ENCODE measurements around the gene KLHDC7B. TPM values are rescaled to one million over a fixed set of nuclear protein-coding genes. Genes with fewer than 3 reads are reported as not detected.

The KLHDC7B gene
- total RNA-seq, 2 experiments from 2014 or later, result 0.25 to 0.46 TPM

DNA sequence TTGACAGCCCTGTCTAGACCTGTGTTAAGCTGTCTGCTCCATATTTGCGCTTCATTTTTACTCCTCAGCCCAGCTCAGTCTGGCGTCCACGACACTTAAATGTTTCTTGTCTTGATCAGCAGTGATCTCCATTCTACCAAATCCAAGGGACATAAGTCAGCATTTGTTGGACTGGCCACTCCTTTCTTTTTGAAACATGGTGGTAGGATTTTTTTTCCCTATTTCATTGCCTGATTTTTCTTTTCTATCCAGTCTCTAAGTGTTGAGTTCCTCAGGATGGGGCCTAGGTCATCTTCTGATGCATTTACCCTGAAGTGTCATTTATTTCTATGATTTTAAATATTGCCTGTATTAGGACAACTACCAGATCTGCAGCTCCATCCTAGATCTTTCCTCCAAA, 36.8 kb upstream of the KLHDC7B start:
- TF ChIP-seq, protein P1, sequence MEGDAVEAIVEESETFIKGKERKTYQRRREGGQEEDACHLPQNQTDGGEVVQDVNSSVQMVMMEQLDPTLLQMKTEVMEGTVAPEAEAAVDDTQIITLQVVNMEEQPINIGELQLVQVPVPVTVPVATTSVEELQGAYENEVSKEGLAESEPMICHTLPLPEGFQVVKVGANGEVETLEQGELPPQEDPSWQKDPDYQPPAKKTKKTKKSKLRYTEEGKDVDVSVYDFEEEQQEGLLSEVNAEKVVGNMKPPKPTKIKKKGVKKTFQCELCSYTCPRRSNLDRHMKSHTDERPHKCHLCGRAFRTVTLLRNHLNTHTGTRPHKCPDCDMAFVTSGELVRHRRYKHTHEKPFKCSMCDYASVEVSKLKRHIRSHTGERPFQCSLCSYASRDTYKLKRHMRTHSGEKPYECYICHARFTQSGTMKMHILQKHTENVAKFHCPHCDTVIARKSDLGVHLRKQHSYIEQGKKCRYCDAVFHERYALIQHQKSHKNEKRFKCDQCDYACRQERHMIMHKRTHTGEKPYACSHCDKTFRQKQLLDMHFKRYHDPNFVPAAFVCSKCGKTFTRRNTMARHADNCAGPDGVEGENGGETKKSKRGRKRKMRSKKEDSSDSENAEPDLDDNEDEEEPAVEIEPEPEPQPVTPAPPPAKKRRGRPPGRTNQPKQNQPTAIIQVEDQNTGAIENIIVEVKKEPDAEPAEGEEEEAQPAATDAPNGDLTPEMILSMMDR (conservative IDR thresholded peaks at IDR 0.05; ENCODE audit: low read length), result no peak
- TF ChIP-seq EZH2phosphoT487 (IDR thresholded peaks at IDR 0.05; ENCODE audit: borderline replicate concordance, low read depth, low read length), result no peak
- H3K4me2 ChIP-seq (ENCODE audit: low read length), result peak overlapping the region; percentile 97
- peaks cover 27% of the 10 kb centered on the region for H3K4me1 ChIP-seq (ENCODE audit: insufficient read depth, low read length, poor library complexity, severe bottlenecking)
- POLR2A ChIA-PET, result interaction anchor here (0.5 to 3.7 kb wide), 6 partner anchors 16 to 82 kb away, joined by 3 to 33 read pairs (median 4); partner anchors contain the start of gene SCO2
- H3K36me3 ChIP-seq (ENCODE audit: insufficient read depth, low read length), result peaks cover 40% of the 10 kb centered on the region
- CTCF ChIA-PET (ENCODE audit: unreplicated experiment), result interaction anchor here (0.9 to 2.3 kb wide), 2 partner anchors 17 to 20 kb away, joined by 5 to 9 read pairs; partner anchors contain the start of gene SCO2
- H3K27ac ChIP-seq (ENCODE audit: low read depth, low read length, poor library complexity, severe bottlenecking), result peak overlapping the region; percentile 59
- DNase-seq (ENCODE audit: low spot score), result no peak
- no peak overlapping the region for H2AFZ ChIP-seq (ENCODE audit: low read length)
- peaks cover 59% of the 10 kb centered on the region for H3K79me2 ChIP-seq (ENCODE audit: insufficient read depth, low read depth, low read length)
- no peaks in the 10 kb centered on the region for H3K9me2 ChIP-seq (ENCODE audit: insufficient read depth, low read length)
- H3K4me3 ChIP-seq (ENCODE audit: low read depth, low read length, poor library complexity, severe bottlenecking), result peak overlapping the region; percentile 94
- peaks cover 4% of the 10 kb centered on the region; the same call in 1 of the 2 replicates for H4K20me1 ChIP-seq (ENCODE audit: insufficient read depth, low read length)
- BruUV-seq (replicated peaks), result TSS peak; percentile 82
- intact Hi-C loops (cut with micrococcal nuclease; ENCODE audit: unreplicated experiment), result loop anchor here (1.0 to 10.0 kb wide), 4 partner anchors 16 to 264 kb away; partner anchors contain the start of genes CHKB, MAPK11, SCO2 and TUBGCP6
- no peaks in the 10 kb centered on the region for H3K9me3 ChIP-seq (ENCODE audit: low read length)

DNA sequence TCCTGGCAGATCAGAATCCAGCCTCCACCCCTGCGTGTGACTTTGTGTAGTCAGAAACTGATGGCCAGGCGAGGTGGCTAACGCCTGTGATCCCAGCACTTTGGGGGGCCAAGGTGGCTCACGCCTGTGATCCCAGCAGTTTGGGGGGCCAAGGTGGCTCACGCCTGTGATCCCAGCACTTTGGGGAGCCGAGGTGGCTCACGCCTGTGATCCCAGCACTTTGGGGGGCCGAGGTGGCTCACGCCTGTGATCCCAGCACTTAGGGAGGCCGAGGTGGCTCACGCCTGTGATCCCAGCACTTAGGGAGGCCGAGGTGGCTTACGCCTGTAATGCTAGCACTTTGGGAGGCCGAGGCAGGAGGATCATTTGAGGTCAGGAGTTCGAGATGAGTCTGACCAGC, 32.5 kb upstream of the KLHDC7B start:
- Histone ChIP-seq H3K36me3 (ENCODE audit: insufficient read depth, low read length) (peaks cover 64% of the 10 kb centered on the region), H3K27ac (ENCODE audit: low read depth, low read length, poor library complexity, severe bottlenecking) (no peak overlapping the region), H3K4me2 (ENCODE audit: low read length) (no peak overlapping the region), H3K9me3 (ENCODE audit: low read length) (no peaks in the 10 kb centered on the region), H2AFZ (ENCODE audit: low read length) (no peak overlapping the region), H4K20me1 (ENCODE audit: insufficient read depth, low read length) (peaks cover 4% of the 10 kb centered on the region; the same call in 1 of the 2 replicates), H3K4me1 (ENCODE audit: insufficient read depth, low read length, poor library complexity, severe bottlenecking) (peaks cover 17% of the 10 kb centered on the region), H3K4me3 (ENCODE audit: low read depth, low read length, poor library complexity, severe bottlenecking) (no peak overlapping the region), H3K79me2 (ENCODE audit: insufficient read depth, low read depth, low read length) (peaks cover 64% of the 10 kb centered on the region), H3K9me2 (ENCODE audit: insufficient read depth, low read length) (no peaks in the 10 kb centered on the region)
- DNase-seq (ENCODE audit: low spot score), result no peak
- intact Hi-C loops (cut with micrococcal nuclease; ENCODE audit: unreplicated experiment), result no loop called here
- no TSS peak for BruUV-seq (replicated peaks)
- ChIA-PET CTCF (ENCODE audit: unreplicated experiment) (no interaction called here), POLR2A (no interaction called here)
- no peak for TF ChIP-seq EZH2phosphoT487 (IDR thresholded peaks at IDR 0.05; ENCODE audit: borderline replicate concordance, low read depth, low read length)
- TF ChIP-seq, protein P1 (conservative IDR thresholded peaks at IDR 0.05; ENCODE audit: low read length), result no peak

DNA sequence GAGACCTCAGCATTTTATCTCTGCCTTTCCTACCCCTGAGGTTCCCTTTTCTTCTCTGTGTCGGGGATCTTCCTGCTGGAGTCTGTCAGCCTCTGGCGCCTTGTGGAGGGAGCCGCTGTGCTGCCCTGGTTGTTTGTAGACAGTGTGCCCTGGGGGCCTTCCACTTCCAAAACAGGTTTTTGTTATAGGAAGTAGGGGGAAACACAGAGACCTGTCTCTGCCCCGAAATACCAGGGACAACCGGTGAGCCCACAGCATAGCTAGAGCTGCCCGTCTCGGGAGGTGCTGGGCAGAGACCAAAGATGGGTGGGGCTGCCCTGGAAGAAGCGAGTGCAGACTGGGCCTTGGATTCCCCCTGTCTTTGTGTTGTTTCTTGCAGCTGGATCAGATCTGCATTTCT, 29.6 kb upstream of the KLHDC7B start:
- Histone ChIP-seq H3K4me2 (ENCODE audit: low read length) (no peak overlapping the region), H3K4me3 (ENCODE audit: low read depth, low read length, poor library complexity, severe bottlenecking) (no peak overlapping the region), H3K9me2 (ENCODE audit: insufficient read depth, low read length) (no peaks in the 10 kb centered on the region), H3K9me3 (ENCODE audit: low read length) (no peaks in the 10 kb centered on the region), H3K36me3 (ENCODE audit: insufficient read depth, low read length) (peaks cover 86% of the 10 kb centered on the region), H3K4me1 (ENCODE audit: insufficient read depth, low read length, poor library complexity, severe bottlenecking) (no peaks in the 10 kb centered on the region), H3K79me2 (ENCODE audit: insufficient read depth, low read depth, low read length) (peaks cover 35% of the 10 kb centered on the region), H3K27ac (ENCODE audit: low read depth, low read length, poor library complexity, severe bottlenecking) (no peak overlapping the region), H2AFZ (ENCODE audit: low read length) (no peak overlapping the region), H4K20me1 (ENCODE audit: insufficient read depth, low read length) (no peaks in the 10 kb centered on the region)
- BruUV-seq (replicated peaks), result no TSS peak
- ChIA-PET CTCF (ENCODE audit: unreplicated experiment) (no interaction called here), POLR2A (interaction anchor here (1.4 kb wide), 1 partner anchor 9 kb away, joined by 3 read pairs; no protein-coding TSS in a partner anchor)
- no peak for DNase-seq (ENCODE audit: low spot score)
- TF ChIP-seq, protein P1 (conservative IDR thresholded peaks at IDR 0.05; ENCODE audit: low read length), result no peak
- TF ChIP-seq EZH2phosphoT487 (IDR thresholded peaks at IDR 0.05; ENCODE audit: borderline replicate concordance, low read depth, low read length), result no peak
- intact Hi-C loops (cut with micrococcal nuclease; ENCODE audit: unreplicated experiment), result no loop called here
